SH-SY5Y (cell line): ENCODE measurements around the gene NDST4.

ENCODE experiments used
- GATA2 ChIP-seq: IDR thresholded peaks from 2 replicates; pipeline ENCODE4 v1.6.1; 2011; ENCODE audit warnings: mild to moderate bottlenecking, low read depth, low read length
- GATA3 ChIP-seq: IDR thresholded peaks from 2 replicates; pipeline ENCODE4 v1.6.1; 2011; ENCODE audit warnings: low read depth, mild to moderate bottlenecking, low read length, moderate library complexity

DNA sequence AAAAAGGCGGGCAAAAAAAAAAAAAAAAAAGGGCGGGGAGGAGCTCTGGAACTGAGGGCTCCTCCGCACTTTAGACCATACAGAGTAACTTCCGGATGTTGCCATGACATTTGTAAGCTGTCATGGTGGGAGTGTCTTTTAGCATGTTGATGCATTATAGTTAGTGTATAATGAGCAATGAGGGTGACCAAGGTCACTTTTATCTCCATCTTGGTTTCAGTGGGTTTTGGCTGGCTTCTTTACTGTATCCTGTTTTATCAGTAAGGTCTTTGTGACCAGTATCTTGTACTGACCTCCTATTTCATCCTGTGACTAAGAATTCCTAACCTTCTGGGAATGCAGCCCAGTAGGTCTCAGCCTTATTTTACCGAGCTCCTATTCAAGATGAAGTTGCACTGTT lies 321.4 kb downstream of the NDST4 start:
- TF ChIP-seq GATA2 (no peak), GATA3 (no peak)
